Middle frontal gyrus (tissue), 1 donor: ENCODE measurements around the gene USH2A.

Experiments
- DNase-seq: peaks from one replicate; pipeline ENCODE4 v3.0.0-alpha.2; 2015; ENCODE audit warnings: low spot score; ENCODE audit errors: extremely low spot score

Gene USH2A

DNA sequence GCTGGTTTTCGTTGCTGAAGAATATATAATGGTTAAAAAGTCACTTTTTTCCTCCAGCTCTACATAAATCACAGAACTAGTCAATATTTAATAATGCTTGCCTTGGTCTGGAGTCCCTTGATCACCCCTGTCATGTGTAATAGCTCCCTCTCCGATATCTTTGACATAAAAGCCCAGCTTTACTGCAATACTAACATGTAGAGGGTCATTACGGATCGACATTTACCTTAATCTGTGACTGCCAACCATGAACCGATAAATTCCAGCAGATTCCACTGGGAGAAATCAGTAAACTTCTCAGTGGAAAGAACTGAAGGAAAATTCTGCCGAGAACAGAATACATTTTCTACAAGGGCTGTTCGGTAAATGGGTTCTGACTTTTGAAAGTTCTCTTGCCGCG lies 459.6 kb downstream of the USH2A start:
- DNase-seq: no peak

DNA sequence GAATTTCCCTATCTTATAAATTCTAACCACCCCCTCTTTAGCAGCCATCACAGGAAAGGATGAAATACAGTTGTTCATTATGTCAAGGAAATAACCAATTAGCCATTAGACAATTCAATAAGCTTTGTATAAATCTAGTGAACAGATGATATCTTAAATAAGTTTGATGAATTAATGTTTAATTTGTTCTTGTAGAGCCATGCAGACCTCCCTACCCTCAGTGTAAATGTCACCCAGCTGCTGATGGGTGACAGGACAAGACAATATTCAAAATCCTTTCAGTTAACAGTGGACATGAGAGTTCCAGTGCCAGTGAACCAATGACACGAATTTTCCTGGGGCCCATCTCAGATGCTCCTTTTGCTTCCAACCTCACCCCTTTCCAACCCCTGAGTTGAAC lies 460.2 kb downstream of the USH2A start:
- no peak for DNase-seq

DNA sequence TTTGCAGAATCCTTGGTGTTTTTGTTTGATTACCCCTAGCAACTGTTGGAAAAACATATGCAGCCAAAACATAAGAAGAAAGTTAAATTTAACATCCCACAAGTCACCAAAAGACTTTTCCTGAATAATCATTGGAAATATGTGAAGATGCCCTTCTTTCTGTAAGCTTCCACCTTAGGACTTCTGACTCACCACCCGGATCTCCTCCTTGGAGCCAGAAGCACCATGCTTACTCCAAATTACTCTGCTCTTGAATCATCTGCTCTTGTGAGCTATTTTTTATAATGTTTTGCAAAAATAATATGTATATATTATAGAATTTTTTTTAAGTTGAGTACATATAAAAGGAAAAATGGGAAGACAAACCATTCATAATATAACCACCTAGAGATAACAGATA lies 464.4 kb downstream of the USH2A start:
- DNase-seq: no peak

DNA sequence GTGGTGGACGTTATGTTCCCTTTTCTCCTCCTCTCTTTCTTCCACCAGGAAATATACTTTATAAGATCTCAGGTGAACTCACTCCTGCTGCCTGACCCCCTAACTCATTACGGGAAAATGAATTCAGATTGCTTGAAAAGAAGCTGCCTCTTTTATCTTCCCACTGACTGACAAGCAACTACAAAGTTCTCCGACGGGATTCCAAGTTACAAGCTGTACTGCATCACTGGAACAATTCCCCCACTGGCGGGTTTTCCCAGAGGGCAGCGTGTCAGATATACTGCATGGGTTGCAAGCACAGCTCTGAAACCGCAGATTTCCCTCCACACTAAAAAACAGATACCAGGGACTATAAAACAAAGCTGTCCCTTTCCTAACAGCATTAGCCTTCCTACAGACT lies 465.6 kb downstream of the USH2A start:
- DNase-seq: no peak

DNA sequence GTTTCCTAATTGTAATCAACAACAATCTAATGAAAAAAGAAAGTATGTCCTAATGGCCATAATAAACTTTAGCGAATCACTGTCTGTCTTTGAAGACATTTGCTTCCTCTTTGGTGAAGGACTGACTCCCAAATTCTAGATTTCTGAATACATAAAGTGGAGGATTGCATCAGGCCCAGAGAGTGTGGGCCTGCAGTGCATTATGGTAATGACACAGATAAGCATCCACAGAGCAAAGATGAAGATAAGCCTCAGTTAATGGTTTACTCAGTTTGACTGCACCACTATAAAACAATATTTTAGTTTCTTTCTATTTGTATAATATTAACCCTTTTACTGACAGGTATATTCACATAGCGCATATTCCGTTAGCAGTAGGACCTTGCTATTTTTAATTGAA lies 490.7 kb downstream of the USH2A start:
- DNase-seq: no peak

DNA sequence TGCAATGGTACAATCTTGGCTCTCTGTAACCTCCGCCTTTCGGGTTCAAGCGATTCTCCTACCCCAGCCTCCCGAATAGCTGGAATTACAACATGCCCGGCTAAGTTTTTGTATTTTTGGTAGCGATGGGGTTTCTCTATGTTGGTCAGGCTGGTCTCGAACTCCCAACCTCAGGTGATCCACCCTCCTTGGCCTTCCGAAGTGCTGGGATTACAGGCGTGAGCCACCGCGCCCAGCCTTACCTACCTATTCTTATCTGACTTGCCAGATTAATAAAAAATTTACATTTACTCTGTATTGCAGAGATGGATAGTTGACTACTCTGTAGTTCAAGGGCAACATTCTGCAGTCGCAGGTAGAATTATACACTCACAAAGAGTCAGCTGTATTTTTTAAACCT lies 496.6 kb downstream of the USH2A start:
- DNase-seq: no peak

DNA sequence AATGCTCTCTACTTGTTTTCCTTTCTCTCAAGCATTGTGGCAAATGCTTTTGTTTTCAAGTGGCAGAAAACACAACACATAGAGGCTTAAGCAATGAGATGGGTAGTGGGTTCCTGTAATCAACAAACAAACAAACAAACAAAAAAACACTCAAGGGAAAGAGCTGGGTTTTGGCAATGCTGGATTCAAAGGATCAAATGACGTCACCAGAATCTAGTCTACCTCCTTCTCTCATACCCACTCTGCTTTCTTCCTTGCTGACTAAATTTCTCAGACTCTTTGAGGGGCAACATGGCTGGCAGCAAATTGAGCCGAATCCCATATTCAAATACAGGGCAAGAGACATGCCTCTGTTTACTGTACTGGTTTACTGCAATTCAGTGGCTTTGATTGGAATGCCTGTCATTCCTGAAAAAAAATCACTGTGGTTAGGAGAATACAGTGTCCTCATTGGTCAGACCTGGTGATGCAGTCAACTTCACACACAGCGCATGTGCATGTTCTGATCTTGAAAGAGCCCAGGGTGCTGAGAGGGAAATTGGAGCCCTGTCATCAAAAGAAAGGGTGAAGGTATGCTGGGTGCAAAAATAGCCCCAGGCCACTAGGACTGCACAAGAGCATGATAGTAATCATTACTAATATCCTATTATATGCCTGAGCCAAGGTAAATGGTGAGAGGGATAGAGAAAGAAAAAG lies 500.0 kb downstream of the USH2A start:
- DNase-seq: no peak

DNA sequence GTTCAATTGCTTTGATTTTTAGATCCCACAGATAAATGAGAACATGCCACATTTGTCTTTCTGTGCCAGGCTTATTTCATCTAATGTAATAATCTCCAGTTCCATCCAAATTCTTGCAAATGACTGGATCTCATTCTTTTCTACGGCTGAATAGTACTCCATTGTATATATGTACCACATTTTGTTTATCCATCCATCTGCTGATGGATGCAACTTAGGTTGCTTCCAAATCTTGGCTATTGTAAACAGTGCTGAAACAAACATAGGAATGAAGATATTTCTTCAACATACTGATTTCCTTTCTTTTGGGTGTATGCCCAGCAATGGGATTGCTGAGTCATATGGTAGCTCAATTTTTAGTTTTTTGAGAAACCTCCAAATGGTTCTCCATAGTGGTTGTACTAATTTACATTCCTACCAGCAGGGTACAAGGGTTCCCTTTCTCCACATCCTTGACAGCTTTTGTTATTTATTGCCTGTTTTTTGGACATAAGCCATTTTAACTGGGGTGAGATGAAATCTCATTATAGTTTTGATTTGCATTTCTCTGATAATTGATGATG lies 511.8 kb downstream of the USH2A start:
- DNase-seq: no peak

DNA sequence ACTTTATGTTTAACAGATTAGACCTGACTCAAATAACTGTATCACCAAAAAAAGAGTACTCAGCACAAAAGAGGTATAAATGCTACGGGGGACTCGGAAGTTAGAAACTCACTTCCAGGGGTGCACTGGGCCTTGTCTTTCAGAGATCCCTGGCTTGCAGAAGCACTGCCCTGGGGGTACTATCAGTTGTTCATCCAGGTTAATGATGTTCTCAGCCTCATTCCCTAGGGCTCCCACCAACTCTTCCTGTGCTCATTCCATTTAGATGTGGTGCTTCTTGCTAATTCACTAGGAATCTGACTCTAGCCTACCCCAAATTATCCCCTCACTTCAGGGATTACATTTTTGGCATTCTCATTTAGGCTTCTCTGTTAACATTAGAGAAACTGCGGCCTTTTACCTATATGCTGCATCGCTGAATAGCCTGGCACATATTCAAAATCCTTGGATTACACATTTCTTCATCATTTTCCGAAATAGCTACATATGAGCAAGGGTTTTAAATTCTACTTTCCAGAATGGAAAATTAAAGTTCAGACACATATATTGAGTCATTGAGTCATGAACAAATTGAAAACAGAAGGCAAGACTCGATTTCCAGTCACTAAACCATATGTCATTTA lies 517.6 kb downstream of the USH2A start:
- no peak for DNase-seq

DNA sequence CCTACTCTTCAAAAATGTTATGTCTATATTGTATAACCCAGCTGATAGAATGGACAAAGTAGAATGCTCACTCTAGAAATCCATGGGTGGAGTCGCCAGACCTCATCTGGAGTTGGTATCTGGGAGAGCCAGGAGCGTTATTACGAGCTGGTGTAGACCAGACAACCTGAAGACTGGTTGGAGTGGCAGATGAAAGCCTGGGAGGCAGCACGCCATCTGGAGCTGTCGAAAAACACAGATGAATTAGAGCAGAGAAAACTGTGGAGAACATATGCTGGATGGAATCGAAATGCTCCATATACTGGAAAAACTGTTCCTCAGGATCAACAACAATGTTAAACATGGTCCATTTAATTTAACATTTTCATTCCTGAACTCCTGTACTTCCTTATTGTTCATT lies 522.6 kb downstream of the USH2A start:
- no peak for DNase-seq

DNA sequence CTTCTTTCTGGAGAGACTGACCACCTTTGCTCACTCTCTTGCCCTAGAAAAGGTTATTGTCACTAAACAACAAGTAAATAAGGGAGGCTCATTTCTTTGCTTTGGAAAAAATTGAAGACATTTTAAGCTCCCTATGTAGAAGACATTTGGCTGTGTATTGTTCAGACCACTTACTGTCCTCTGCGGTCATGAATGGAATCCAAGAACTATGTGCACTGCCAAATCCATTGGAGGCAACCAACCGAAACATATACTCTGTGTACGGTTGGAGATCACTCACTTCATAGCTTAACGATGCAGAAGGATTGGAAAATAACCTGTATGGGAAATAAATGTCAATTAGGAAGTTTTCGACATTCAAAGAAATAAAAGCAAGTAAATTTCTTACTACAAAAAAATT lies 523.3 kb downstream of the USH2A start:
- DNase-seq: no peak

DNA sequence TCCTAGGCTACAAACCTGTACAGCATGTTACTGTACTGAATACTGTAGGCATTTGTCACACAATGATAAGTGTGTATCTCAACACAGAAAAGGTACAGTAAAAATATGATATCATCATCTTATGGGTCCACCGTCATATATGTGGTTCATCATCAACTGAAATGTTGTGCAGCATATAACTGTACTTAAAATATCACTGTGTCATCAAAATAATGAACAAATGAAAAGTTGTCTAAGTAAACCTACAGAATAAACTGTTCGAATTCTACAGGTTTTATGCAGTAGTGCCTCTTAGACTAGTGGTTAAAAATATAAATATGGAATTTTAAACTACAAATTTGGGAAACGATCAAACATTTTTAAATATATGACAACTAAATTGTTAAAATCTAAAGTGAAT lies 527.4 kb downstream of the USH2A start:
- DNase-seq: no peak

DNA sequence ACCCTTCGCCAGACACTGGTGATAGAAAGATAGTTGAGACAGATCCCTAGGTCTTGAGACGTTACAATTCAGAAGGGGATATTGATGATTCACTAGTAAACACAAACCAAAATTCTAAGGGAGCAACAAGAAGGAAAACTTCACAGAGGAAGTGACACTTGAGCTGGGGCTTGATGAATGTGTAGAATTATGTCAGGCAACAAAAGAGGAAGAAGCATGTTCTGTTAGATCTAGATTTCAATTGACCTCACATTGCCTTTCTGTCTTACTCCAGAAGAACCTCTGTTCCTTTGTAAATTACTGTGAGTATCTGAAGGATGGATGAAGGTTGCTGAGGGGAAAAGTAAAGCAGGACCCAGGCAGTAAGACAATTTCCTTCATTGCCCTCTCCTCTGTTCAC lies 528.0 kb downstream of the USH2A start:
- DNase-seq: no peak

DNA sequence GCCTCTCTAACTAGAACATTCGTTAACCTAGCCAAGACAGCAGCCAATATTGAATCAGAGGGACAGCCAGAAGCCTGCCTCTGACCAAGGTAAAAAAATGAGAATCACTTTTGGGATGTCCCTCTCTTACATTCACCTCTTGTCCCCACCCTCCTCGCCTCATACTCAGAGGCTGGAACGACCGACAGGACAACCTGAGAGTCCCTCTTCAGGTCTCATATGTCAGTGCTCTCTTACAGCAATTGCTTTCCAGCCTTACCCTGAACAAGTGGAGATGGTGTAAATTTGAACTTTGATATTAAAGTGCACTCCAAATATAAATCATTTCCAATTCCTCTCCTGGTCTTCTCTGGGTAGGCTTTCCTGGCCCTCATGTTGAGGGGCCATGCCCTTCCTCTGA lies 528.6 kb downstream of the USH2A start:
- no peak for DNase-seq

DNA sequence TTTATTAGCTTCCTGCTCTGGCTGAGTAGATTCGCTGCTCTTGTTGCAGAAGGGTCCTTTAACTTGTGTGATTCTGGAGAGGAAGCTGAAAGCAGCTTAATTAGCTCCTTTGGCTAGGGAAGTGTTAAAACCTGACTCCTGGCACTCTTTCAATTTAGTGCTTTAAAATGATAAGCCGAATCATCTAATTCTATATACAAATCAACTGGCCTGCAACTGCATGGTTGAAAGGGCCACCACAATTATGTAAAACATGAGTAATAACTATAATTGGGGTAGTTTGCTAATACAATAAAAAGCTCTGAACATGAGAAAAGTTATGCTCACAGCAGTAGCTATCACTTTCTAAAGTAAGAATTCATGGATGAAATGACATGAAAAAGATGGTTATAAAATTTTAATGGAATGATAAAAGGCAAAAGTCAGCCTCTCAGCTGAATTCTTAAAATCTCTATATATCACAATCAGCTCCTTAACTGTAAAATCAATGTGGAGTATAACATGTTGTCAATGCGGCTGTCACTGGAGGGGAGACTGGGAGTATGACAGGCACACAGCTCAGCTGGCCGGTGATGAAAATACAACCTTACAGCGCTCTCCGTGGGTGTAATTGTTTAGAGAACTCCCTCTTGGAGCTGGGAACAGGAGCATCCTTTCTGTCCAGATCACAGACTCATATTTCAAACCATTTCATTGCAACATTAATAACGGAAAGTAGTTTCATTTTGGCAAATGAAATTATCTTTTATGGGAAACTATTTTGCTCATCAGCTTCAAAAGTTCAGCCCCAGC lies 531.8 kb downstream of the USH2A start:
- DNase-seq: no peak

DNA sequence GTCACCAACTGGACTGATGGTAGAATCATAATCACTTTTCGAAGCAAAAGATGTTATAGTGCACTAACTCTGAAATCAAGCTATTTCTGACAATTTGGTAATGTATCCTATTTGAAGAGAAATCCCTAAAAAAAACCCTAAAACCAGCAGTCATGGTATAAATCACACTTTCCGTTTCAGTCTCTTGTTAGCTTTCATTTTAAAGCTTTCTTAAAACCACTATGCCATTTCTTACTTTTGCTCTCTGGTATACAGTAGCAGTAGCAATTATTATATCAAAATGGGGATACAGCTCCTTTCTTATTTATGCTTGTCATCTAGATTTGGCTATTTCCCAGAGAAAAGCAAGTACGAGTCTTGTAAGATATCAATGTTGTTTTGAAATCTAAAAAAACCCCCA lies 532.8 kb downstream of the USH2A start:
- no peak for DNase-seq

DNA sequence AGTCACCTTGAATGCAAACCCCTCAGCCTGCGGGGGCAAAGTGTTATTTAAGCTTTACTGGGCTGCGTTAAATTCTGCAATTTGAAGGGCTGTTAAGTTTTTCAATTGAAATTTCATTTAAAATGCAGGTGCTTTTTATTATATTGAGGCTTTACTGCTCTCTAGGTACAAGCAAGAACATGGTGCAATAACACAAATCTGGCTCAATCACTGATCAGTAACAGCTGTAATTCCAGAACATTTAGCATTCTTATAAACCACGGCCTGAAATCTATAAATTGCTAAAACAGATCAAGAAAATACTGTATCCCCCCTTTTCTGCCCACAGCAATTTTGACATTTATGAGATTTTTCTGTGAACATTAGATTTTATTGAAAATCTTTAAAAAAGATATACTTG lies 533.4 kb downstream of the USH2A start:
- no peak for DNase-seq

DNA sequence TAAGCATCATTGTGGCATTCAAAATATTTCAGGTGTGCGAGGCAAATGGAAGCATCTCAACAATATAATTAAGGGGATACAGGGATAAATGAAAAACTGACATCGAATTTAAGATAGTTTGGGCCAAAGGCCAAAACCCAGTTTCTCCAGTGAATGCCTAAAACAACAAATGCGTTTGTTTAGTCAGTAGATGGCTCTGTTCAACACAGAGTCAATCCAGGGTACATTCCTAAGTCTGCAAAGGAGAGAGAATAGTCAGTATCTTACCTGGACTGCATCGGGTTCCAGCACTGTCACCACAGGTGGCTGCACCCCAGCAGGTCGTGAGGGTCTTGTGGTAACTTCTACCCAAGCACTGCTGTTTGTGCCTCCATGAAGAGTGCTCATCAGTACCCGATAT lies 535.1 kb downstream of the USH2A start:
- no peak for DNase-seq

DNA sequence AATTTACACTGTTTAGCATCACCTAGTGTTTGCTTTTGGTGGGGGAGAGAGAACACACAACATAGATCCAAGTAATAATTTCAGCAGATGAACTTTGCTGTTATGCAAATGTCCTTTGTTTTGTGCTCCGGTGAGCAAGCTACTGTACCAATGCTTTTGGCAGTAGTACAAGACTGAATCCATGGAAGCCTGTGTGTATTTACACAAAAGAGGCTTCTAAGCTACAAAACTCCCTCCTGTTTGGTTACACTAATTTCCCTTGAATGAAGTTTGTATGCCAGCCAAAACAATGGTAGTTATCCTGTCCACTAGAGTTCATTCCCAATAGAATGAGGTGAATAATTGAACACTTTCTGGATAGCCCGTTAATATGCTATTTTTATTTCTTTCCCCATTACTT lies 535.6 kb downstream of the USH2A start:
- no peak for DNase-seq

DNA sequence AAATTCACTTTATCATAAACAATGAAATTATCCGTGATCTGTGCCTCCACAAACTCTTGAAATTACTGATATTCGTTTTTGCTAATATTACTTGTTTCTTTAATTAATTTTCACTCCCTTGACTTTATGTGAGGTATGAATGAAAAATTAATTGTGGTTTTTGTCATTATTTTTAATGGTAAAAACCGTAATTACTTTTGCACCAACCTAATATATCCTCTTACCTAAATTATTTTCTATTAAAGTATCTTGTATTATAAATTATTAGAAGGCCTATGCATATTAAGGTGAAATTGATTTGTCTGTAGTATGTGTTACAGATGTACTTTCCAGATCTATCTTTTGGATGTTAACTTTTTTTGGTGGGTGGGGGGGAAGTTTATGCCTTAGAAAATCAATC lies 540.2 kb downstream of the USH2A start:
- no peak for DNase-seq

DNA sequence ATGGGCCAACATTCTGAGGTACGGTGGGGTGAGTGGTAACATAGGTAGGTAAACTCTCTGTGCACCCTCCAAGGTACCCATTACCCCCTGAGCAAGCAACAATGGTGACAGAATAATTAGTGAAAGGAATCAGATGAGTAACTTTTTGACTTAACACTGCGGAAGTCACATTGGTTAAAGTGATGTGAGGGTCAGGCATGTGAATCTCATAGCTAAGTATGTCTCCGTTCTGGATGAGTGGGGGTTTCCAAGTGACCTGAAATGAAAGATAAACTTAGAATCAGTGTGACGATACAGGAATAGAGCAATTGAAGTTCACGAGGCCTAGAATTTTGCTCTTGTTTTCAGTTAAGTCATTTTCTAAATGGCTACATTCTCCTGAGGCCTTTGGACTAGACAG lies 544.4 kb downstream of the USH2A start:
- DNase-seq: no peak

DNA sequence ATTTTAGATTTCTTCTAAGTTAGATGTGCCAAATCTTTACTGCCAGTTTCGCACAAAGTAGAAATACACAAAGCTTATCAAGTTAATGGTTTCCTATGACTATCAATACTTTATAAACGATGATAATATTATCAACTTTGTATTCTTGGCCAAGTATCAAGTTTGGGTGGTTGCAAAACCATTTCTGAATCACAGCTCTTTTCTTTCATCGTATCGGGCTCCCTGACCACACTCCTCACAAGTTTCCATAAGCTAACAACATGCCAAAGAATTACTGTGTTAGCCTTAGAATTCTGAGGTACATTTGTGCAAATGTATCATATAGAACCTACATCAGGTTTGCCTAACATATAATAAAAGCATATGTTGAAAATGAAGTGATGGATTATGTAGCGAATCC lies 545.1 kb downstream of the USH2A start:
- no peak for DNase-seq
